ENCODE measurements around the gene GPER1. TPM values are rescaled to one million over a fixed set of nuclear protein-coding genes. Genes with fewer than 3 reads are reported as not detected.

Gene GPER1
- total RNA-seq, 1 experiment from 2014 or later = 4.9 TPM

- H3K36me3 ChIP-seq (ENCODE audit: low read depth, low read length) = no peaks in the 10 kb centered on the region
- CTCF ChIA-PET = no interaction called here
- no peaks in the 10 kb centered on the region for H3K9me3 ChIP-seq (ENCODE audit: low read length)
- no peak overlapping the region for H3K27ac ChIP-seq (ENCODE audit: low read length)
- H4K20me1 ChIP-seq (ENCODE audit: low read length) = peaks cover 5% of the 10 kb centered on the region; the same call in 1 of the 2 replicates
- ATAC-seq (no peak), DNase-seq (no peak)
- no peaks in the 10 kb centered on the region for H3F3A ChIP-seq (ENCODE audit: low read length, unreplicated experiment)
- TF ChIP-seq EZH2 (IDR thresholded peaks at IDR 0.05; ENCODE audit: low read length, unreplicated experiment) = no peak
- TF ChIP-seq CTCF (conservative IDR thresholded peaks at IDR 0.05; ENCODE audit: low read depth, low read length) = no peak
- no peak for TF ChIP-seq EZH2phosphoT487 (IDR thresholded peaks at IDR 0.05; ENCODE audit: borderline replicate concordance, low read length)
- H3K4me1 ChIP-seq (ENCODE audit: insufficient read depth, low read length) = peaks cover 15% of the 10 kb centered on the region; the same call in 1 of the 2 replicates
- H2AFZ ChIP-seq (ENCODE audit: low read length) = no peak overlapping the region
- H3K4me2 ChIP-seq (ENCODE audit: low read length) = no peak overlapping the region
- no peaks in the 10 kb centered on the region for H3K27me3 ChIP-seq (ENCODE audit: low read length)
- peaks cover 11% of the 10 kb centered on the region; the same call in 1 of the 2 replicates for H3K79me2 ChIP-seq (ENCODE audit: low read length)
- intact Hi-C loops (cut with micrococcal nuclease) = no loop called here
- no peak overlapping the region for H3K9ac ChIP-seq (ENCODE audit: low read length)
- POLR2A ChIA-PET (ENCODE audit: unreplicated experiment) = no interaction called here
- no TSS peak for BruUV-seq (replicated peaks)
- H3K4me3 ChIP-seq (ENCODE audit: low read length) = no peak overlapping the region
- no peaks in the 10 kb centered on the region for H3K9me2 ChIP-seq (replicated peaks; ENCODE audit: low read length)
Observed at GRCh38 chr7:1049006-1049741, 38.7 kb upstream of the GPER1 start.

DNA sequence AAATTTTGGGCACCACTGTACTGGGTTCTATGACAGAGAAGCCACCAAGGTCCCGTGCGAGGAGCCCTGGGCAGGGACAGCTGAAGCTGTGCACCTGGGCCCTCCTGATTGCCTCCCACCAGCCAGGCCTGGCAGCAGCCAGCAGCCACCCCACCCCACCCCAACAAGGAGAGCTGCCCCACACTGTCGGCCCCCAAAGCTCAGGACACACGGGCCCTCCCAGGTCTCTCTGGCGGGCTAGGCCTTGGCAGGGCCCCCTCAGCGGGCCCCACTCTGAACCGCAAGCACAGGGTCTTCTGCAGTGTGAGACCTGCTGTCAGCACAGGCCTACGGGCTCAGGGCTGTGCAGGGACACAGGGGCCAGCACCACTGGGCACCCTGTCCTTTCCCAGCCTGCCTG lies 38.1 kb upstream of the GPER1 start:
- intact Hi-C loops (cut with micrococcal nuclease) = no loop called here
- Histone ChIP-seq H4K20me1 (ENCODE audit: low read length) (peaks cover 5% of the 10 kb centered on the region; the same call in 1 of the 2 replicates), H3K36me3 (ENCODE audit: low read depth, low read length) (no peaks in the 10 kb centered on the region), H3K79me2 (ENCODE audit: low read length) (peaks cover 11% of the 10 kb centered on the region; the same call in 1 of the 2 replicates), H3F3A (ENCODE audit: low read length, unreplicated experiment) (no peaks in the 10 kb centered on the region), H3K27ac (ENCODE audit: low read length) (no peak overlapping the region), H3K27me3 (ENCODE audit: low read length) (no peaks in the 10 kb centered on the region), H3K9me2 (replicated peaks; ENCODE audit: low read length) (no peaks in the 10 kb centered on the region), H3K4me2 (ENCODE audit: low read length) (no peak overlapping the region), H3K9me3 (ENCODE audit: low read length) (no peaks in the 10 kb centered on the region), H2AFZ (ENCODE audit: low read length) (no peak overlapping the region), H3K4me3 (ENCODE audit: low read length) (no peak overlapping the region), H3K9ac (ENCODE audit: low read length) (no peak overlapping the region), H3K4me1 (ENCODE audit: insufficient read depth, low read length) (peaks cover 13% of the 10 kb centered on the region; the same call in 1 of the 2 replicates)
- DNase-seq (no peak), ATAC-seq (no peak)
- TF ChIP-seq EZH2phosphoT487 (IDR thresholded peaks at IDR 0.05; ENCODE audit: borderline replicate concordance, low read length) (no peak), EZH2 (IDR thresholded peaks at IDR 0.05; ENCODE audit: low read length, unreplicated experiment) (no peak), CTCF (conservative IDR thresholded peaks at IDR 0.05; ENCODE audit: low read depth, low read length) (no peak)
- BruUV-seq (replicated peaks) = no TSS peak
- ChIA-PET CTCF (no interaction called here), POLR2A (ENCODE audit: unreplicated experiment) (no interaction called here)

- H3K4me2 ChIP-seq (ENCODE audit: low read length) = no peak overlapping the region
- H3K27me3 ChIP-seq (ENCODE audit: low read length) = no peaks in the 10 kb centered on the region
- ATAC-seq (no peak), DNase-seq (no peak)
- no peaks in the 10 kb centered on the region for H3K9me3 ChIP-seq (ENCODE audit: low read length)
- ChIA-PET POLR2A (ENCODE audit: unreplicated experiment) (no interaction called here), CTCF (no interaction called here)
- no peaks in the 10 kb centered on the region for H3K9me2 ChIP-seq (replicated peaks; ENCODE audit: low read length)
- intact Hi-C loops (cut with micrococcal nuclease) = no loop called here
- H4K20me1 ChIP-seq (ENCODE audit: low read length) = no peaks in the 10 kb centered on the region
- no peak overlapping the region for H2AFZ ChIP-seq (ENCODE audit: low read length)
- TF ChIP-seq EZH2phosphoT487 (IDR thresholded peaks at IDR 0.05; ENCODE audit: borderline replicate concordance, low read length) (no peak), EZH2 (IDR thresholded peaks at IDR 0.05; ENCODE audit: low read length, unreplicated experiment) (no peak)
- BruUV-seq (replicated peaks) = no TSS peak
- H3K4me1 ChIP-seq (ENCODE audit: insufficient read depth, low read length) = peaks cover 7% of the 10 kb centered on the region; the same call in 1 of the 2 replicates
- no peaks in the 10 kb centered on the region for H3K36me3 ChIP-seq (ENCODE audit: low read depth, low read length)
- H3K79me2 ChIP-seq (ENCODE audit: low read length) = peaks cover 6% of the 10 kb centered on the region; the same call in 1 of the 2 replicates
- no peak overlapping the region for H3K4me3 ChIP-seq (ENCODE audit: low read length)
- H3F3A ChIP-seq (ENCODE audit: low read length, unreplicated experiment) = no peaks in the 10 kb centered on the region
- H3K27ac ChIP-seq (ENCODE audit: low read length) = no peak overlapping the region
- H3K9ac ChIP-seq (ENCODE audit: low read length) = no peak overlapping the region
Observed at GRCh38 chr7:1050254-1050906, 37.5 kb upstream of the GPER1 start.

All from PC-3 (cell line).